Measurements from ENCODE around the gene PHACTR2. TPM values are rescaled to one million over a fixed set of nuclear protein-coding genes. Genes with fewer than 3 reads are reported as not detected.
A peak's percentile ranks its signal among the peaks of the same experiment; 100 is the strongest.

Gene PHACTR2
- total and polyA plus RNA-seq, 4 donors = 4.0 to 23.8 (median 15.0) TPM

GRCh38 chr6:143699430-143699825, 21.7 kb downstream of the PHACTR2 start:
- Histone ChIP-seq H3K9ac (ENCODE audit: low read depth in 1 of 2, low read length in 2 of 2) (no peak overlapping the region), H3K4me1 (ENCODE audit: control insufficient read depth in 4 of 4, insufficient read depth in 4 of 4, low read length in 3 of 4) (peaks cover 0 to 10% (median 4%) of the 10 kb centered on the region in 4 donors), H3K9me3 (ENCODE audit: control insufficient read depth in 4 of 4, low read length in 3 of 4) (no peaks in the 10 kb centered on the region), H3K27me3 (ENCODE audit: control insufficient read depth in 4 of 4, insufficient read depth in 4 of 4, low read length in 3 of 4) (no peaks in the 10 kb centered on the region), H3K36me3 (ENCODE audit: control insufficient read depth in 4 of 4, insufficient read depth in 3 of 4, low read depth in 1 of 4, low read length in 3 of 4) (no peaks in the 10 kb centered on the region), H3K27ac (ENCODE audit: low read depth in 1 of 2, low read length in 2 of 2) (no peak overlapping the region), H3K4me3 (ENCODE audit: low read depth in 1 of 3, low read length in 3 of 3) (no peak overlapping the region)
- 87% methylated on average over 3 of the region's 3 CpGs for WGBS
- DNase-seq (ENCODE audit: low spot score) = no peak
- TF ChIP-seq SP1 (IDR thresholded peaks at IDR 0.05) (no peak), EGR1 (IDR thresholded peaks at IDR 0.05; ENCODE audit: low read depth in 2 of 2) (no peak), MAX (IDR thresholded peaks at IDR 0.05) (no peak), JUND (IDR thresholded peaks at IDR 0.05) (no peak), HNF4G (IDR thresholded peaks at IDR 0.05) (no peak), GABPA (IDR thresholded peaks at IDR 0.05 in 1 of 2, conservative IDR thresholded peaks at IDR 0.05 in 1 of 2) (no peak), NR2F2 (IDR thresholded peaks at IDR 0.05) (no peak), YY1 (IDR thresholded peaks at IDR 0.05) (no peak)
- TF ChIP-seq, protein P1, sequence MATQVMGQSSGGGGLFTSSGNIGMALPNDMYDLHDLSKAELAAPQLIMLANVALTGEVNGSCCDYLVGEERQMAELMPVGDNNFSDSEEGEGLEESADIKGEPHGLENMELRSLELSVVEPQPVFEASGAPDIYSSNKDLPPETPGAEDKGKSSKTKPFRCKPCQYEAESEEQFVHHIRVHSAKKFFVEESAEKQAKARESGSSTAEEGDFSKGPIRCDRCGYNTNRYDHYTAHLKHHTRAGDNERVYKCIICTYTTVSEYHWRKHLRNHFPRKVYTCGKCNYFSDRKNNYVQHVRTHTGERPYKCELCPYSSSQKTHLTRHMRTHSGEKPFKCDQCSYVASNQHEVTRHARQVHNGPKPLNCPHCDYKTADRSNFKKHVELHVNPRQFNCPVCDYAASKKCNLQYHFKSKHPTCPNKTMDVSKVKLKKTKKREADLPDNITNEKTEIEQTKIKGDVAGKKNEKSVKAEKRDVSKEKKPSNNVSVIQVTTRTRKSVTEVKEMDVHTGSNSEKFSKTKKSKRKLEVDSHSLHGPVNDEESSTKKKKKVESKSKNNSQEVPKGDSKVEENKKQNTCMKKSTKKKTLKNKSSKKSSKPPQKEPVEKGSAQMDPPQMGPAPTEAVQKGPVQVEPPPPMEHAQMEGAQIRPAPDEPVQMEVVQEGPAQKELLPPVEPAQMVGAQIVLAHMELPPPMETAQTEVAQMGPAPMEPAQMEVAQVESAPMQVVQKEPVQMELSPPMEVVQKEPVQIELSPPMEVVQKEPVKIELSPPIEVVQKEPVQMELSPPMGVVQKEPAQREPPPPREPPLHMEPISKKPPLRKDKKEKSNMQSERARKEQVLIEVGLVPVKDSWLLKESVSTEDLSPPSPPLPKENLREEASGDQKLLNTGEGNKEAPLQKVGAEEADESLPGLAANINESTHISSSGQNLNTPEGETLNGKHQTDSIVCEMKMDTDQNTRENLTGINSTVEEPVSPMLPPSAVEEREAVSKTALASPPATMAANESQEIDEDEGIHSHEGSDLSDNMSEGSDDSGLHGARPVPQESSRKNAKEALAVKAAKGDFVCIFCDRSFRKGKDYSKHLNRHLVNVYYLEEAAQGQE (IDR thresholded peaks at IDR 0.05) = no peak
- TF ChIP-seq, protein P2, sequence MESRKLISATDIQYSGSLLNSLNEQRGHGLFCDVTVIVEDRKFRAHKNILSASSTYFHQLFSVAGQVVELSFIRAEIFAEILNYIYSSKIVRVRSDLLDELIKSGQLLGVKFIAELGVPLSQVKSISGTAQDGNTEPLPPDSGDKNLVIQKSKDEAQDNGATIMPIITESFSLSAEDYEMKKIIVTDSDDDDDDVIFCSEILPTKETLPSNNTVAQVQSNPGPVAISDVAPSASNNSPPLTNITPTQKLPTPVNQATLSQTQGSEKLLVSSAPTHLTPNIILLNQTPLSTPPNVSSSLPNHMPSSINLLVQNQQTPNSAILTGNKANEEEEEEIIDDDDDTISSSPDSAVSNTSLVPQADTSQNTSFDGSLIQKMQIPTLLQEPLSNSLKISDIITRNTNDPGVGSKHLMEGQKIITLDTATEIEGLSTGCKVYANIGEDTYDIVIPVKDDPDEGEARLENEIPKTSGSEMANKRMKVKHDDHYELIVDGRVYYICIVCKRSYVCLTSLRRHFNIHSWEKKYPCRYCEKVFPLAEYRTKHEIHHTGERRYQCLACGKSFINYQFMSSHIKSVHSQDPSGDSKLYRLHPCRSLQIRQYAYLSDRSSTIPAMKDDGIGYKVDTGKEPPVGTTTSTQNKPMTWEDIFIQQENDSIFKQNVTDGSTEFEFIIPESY (IDR thresholded peaks at IDR 0.05) = no peak

DNA sequence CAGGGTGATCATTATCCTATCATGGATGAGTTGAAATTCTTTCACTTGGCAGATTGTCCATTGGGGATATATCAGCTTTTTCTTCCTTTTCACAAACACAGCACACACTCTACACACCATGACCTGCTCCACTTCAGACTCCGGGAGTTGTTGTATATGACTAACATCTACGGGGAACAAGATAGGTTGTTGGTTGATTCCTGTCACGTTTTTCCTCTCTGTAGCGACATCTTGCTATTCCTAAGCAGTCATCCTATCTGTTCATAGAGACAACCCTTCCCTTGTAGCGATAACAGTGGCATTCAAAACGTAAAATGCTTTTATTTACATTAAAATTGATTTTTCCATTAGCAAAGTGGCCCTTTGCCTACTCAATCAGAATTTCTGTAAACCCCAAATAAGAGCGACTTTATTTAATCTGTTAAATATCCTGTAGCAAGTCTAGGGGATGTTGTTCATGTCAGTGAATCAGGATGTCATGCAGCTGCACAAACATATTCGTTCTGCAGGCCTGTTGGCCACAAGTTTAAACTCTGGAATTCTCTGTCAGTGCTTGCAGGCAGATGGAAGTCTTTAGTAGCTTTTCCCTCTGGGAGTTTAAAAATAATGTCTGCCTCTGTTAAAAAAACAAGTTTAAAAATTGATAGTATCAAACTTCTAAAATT, 23.1 kb downstream of the PHACTR2 start:
- H3K27ac ChIP-seq (ENCODE audit: low read depth in 1 of 2, low read length in 2 of 2) = no peak overlapping the region
- WGBS = 58% methylated on average over 8 of the region's 8 CpGs
- H3K9ac ChIP-seq (ENCODE audit: low read depth in 1 of 2, low read length in 2 of 2) = no peak overlapping the region
- DNase-seq (ENCODE audit: low spot score) = no peak
- no peak overlapping the region for H3K4me3 ChIP-seq (ENCODE audit: low read depth in 1 of 3, low read length in 3 of 3)
- no peaks in the 10 kb centered on the region for H3K27me3 ChIP-seq (ENCODE audit: control insufficient read depth in 4 of 4, insufficient read depth in 4 of 4, low read length in 3 of 4)
- peaks cover 0 to 10% (median 4%) of the 10 kb centered on the region in 4 donors for H3K4me1 ChIP-seq (ENCODE audit: control insufficient read depth in 4 of 4, insufficient read depth in 4 of 4, low read length in 3 of 4)
- H3K9me3 ChIP-seq (ENCODE audit: control insufficient read depth in 4 of 4, low read length in 3 of 4) = no peaks in the 10 kb centered on the region
- TF ChIP-seq RAD21 (IDR thresholded peaks at IDR 0.05) (peak in 1 of 2 donors; percentile 7), FOXA1 (IDR thresholded peaks at IDR 0.05) (no peak), TAF1 (conservative IDR thresholded peaks at IDR 0.05) (no peak), YY1 (IDR thresholded peaks at IDR 0.05) (no peak), GABPA (IDR thresholded peaks at IDR 0.05 in 1 of 2, conservative IDR thresholded peaks at IDR 0.05 in 1 of 2) (no peak)
- TF ChIP-seq, protein P3, sequence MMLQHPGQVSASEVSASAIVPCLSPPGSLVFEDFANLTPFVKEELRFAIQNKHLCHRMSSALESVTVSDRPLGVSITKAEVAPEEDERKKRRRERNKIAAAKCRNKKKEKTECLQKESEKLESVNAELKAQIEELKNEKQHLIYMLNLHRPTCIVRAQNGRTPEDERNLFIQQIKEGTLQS (IDR thresholded peaks at IDR 0.05) = no peak
- TF ChIP-seq, protein P1 (IDR thresholded peaks at IDR 0.05) = no peak
- no peaks in the 10 kb centered on the region for H3K36me3 ChIP-seq (ENCODE audit: control insufficient read depth in 4 of 4, insufficient read depth in 3 of 4, low read depth in 1 of 4, low read length in 3 of 4)
